Measurements from ENCODE around the gene MADCAM1. TPM values are rescaled to one million over a fixed set of nuclear protein-coding genes. Genes with fewer than 3 reads are reported as not detected.

Gene MADCAM1
- total RNA-seq, 4 donors from 2014 or later, result 0.34 to 0.57 TPM; not detected in 2

GRCh38 chr19:484494-484893 is 11.8 kb upstream of the MADCAM1 start:
- DNase-seq (ENCODE audit: low spot score in 2 of 2), result no peak
- WGBS, 2 donors, result 43 to 44% methylated on average over 15 of the region's 15 CpGs
- no peak for TF ChIP-seq POLR2A (IDR thresholded peaks at IDR 0.05)
- no peak for TF ChIP-seq CTCF (IDR thresholded peaks at IDR 0.05)
- no peak overlapping the region for H3K4me3 ChIP-seq (ENCODE audit: low read depth, poor library complexity, severe bottlenecking)
- intact Hi-C loops (cut with DNase I; ENCODE audit: low total_unique reads), result no loop called here

GRCh38 chr19:485077-485476 is 11.2 kb upstream of the MADCAM1 start:
- no peak overlapping the region for H3K4me3 ChIP-seq (ENCODE audit: low read depth, poor library complexity, severe bottlenecking)
- intact Hi-C loops (cut with DNase I; ENCODE audit: low total_unique reads), result no loop called here
- no peak for DNase-seq (ENCODE audit: low spot score in 2 of 2)
- TF ChIP-seq POLR2A (IDR thresholded peaks at IDR 0.05) (no peak), CTCF (IDR thresholded peaks at IDR 0.05) (no peak)
- WGBS, 2 donors, result 63 to 70% methylated on average over 16 to 21 of the region's 22 CpGs

GRCh38 chr19:485583-486236 is 10.6 kb upstream of the MADCAM1 start:
- no peak overlapping the region for H3K4me3 ChIP-seq (ENCODE audit: low read depth, poor library complexity, severe bottlenecking)
- TF ChIP-seq CTCF (IDR thresholded peaks at IDR 0.05) (no peak), POLR2A (IDR thresholded peaks at IDR 0.05) (no peak)
- WGBS, 2 donors, result 16 to 21% methylated on average over 13 to 22 of the region's 23 CpGs
- DNase-seq (ENCODE audit: low spot score in 2 of 2), result peak; percentile 66 to 96
- intact Hi-C loops (cut with DNase I; ENCODE audit: low total_unique reads), result no loop called here

DNA sequence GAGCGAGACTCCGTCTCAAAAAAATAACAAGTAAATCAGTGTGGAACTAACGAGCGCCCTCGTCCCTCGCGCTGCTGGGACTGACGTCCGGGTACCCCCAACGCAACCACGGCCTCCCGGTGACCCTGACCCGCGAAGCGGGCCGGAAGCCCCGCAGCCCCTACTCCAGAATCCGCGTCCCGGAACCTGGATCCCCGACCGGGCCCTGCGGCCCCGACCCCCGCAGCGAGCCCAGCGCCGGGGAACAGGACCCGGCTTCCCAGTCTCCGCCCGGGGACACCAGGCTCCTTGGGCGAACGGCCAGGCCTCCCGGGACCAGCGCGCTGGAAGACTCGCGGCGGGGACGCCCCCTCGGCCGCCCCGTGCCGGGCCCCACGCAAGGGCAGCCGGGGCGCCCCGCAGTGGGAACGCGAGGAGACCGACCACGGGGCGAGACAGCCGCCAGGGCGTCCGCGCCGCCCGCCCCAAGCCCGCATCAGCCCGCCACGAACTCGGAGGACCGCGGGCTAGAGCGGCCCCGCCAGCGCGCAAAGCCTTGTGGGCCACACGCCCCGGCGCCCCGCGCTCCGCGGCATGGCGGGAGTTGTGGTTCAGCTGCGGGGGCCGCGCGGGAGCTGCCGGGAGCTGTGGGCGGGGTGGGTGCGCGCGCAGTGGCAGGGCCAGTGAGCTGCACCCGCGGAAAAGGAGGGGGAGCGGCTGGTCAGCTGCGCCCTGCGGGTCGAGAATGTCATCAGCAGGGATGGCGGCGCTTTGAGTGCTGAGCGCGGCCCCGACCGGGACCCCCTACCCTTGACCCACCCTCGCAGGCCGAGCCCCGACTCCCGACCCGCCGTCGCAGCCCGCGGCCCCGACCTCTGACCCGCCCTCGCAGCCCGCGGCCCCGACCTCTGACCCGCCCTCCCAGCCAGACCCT is 7.5 kb upstream of the MADCAM1 start:
- DNase-seq (ENCODE audit: low spot score in 2 of 2), result peak; percentile 88 to 98
- no peak for TF ChIP-seq CTCF (IDR thresholded peaks at IDR 0.05)
- TF ChIP-seq POLR2A (IDR thresholded peaks at IDR 0.05), result no peak
- H3K4me3 ChIP-seq (ENCODE audit: low read depth, poor library complexity, severe bottlenecking), result peak overlapping the region; percentile 94
- 1% methylated on average over 32 to 61 of the region's 114 CpGs for WGBS, 2 donors
- intact Hi-C loops (cut with DNase I; ENCODE audit: low total_unique reads), result no loop called here

DNA sequence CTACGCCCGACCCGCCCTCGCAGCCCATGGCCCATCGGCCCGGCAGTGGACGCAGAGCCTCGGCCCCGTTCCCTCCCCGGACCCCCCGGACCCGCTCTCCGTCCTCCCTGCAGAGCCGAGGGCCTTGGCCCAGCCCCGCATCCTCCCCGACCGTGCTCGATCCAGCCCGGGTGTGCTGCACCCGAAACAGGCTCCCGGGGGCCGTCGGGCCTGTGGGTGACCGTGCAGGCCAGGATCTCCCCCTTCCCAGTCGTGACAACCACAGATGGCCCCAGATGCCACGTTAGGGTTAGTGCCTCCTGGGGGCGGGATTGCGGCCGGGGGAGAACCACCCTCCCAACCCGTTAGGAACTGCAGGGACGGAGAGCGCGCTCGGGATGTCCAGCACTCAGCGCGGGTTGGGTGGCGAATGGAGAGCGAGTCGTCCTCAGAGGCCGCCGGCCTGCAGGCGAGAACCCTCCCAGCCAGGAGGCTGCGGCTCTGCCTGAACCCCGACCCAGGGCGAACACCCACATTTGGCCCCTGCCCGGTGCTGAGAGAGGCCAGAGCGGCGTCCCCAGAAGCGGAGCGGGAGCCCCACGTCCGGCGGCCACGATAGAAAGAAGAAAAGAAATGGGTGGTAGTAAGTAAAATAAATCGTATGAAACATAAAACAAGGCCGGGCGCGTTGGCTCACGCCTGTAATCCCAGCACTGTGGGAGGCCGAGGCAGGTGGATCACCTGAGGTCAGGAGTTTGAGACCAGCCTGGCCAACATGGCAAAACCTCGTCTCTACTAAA is 6.7 kb upstream of the MADCAM1 start:
- WGBS, 2 donors, result 19 to 30% methylated on average over 47 to 54 of the region's 61 CpGs
- intact Hi-C loops (cut with DNase I; ENCODE audit: low total_unique reads), result no loop called here
- TF ChIP-seq POLR2A (IDR thresholded peaks at IDR 0.05), result no peak
- no peak for TF ChIP-seq CTCF (IDR thresholded peaks at IDR 0.05)
- peak in 1 of 2 donors; percentile 84 for DNase-seq (ENCODE audit: low spot score in 2 of 2)
- peak overlapping the region; percentile 49 for H3K4me3 ChIP-seq (ENCODE audit: low read depth, poor library complexity, severe bottlenecking)

Measured in lower leg skin (tissue), 4 donors.